ENCODE measurements around the gene PRR13. TPM values are rescaled to one million over a fixed set of nuclear protein-coding genes. Genes with fewer than 3 reads are reported as not detected.
A peak's percentile ranks its signal among the peaks of the same experiment; 100 is the strongest.

The PRR13 gene
- total and polyA plus RNA-seq, 9 of the 15 experiments (the other 6 are each of a cell fraction or from before 2014, with no cell fraction given) = 117 to 835 (median 285) TPM

DNA sequence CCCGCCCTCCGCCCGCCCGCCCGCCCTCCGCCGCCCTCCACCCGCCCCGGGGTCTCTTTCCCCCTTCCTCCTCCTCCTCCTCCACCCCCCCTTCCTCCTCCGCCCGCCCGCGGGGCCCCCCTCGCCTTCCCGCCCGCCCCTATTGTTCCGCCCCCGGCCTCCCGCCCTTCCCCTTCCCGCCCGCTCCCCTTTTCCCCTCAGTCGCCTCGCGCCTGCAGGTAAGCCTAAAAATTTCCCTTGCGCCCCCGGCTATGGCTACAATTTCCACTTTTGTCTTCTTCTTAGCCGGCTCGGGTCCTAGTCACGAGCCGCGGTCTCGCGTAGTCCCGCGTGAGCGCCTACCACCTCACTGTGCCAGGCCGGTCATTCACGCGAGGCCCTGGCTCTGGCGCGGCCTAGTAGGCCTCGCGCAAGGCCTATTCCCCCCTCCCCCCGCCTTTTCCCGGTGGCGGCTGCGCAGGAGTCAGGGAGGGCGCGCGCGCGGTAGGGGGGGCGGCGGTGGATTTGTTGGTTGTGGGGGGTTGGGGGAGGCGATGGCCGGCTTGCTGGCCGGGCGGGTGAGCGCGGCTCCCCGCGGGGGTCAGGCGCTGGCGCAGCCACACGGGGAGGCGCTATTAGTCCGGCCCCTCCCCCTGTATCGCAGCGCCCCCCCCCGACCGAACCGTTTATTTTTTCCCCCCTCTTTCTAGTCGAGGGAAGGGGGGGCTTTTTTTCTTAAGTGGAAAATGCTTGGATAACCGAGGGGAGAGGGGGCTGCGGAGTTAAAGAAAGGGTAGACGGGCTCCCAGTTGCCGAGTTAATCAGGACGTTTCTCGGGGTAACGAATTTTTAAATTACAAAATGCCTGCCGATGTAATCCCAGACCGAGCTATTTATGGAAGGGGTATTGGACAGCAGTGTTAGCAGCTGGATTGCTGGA is 10.9 kb downstream of the PRR13 start (continued):
- TF ChIP-seq NR2C2 (CRISPR knock-in tag; IDR thresholded peaks at IDR 0.05) = peak; percentile 84; the same call in 1 of the 2 replicates
- TF ChIP-seq NR2C2 (tag; IDR thresholded peaks at IDR 0.05) = peak; percentile 97
- no peak for TF ChIP-seq TEAD2 (tag; IDR thresholded peaks at IDR 0.05)
- TF ChIP-seq FIP1L1 (IDR thresholded peaks at IDR 0.05; ENCODE audit: low read depth, low read length, poor library complexity, severe bottlenecking) = peak; percentile 93
- no peak; the same call in 1 of the 2 replicates for TF ChIP-seq ZNF766 (CRISPR knock-in tag; conservative IDR thresholded peaks at IDR 0.05)
- TF ChIP-seq ZBTB43 (CRISPR knock-in tag; IDR thresholded peaks at IDR 0.05) = no peak
- TF ChIP-seq RBM17 (IDR thresholded peaks at IDR 0.05; ENCODE audit: borderline replicate concordance, low read depth, low read length) = no peak
- TF ChIP-seq ZNF41 (CRISPR knock-in tag; conservative IDR thresholded peaks at IDR 0.05) = 0 out of 2 replicates have a peak, but pooled peaks have one; percentile 32
- no peak for TF ChIP-seq CHCHD3 (CRISPR knock-in tag; IDR thresholded peaks at IDR 0.05)
- TF ChIP-seq POLR2AphosphoS2 (IDR thresholded peaks at IDR 0.05; ENCODE audit: low read length) = no peak
- TF ChIP-seq DACH1 (IDR thresholded peaks at IDR 0.05; ENCODE audit: partially characterized antibody) = no peak
- TF ChIP-seq TFAP4 (CRISPR knock-in tag; IDR thresholded peaks at IDR 0.05; ENCODE audit: borderline replicate concordance) = peak; percentile 70
- no peak for TF ChIP-seq DLX4 (CRISPR knock-in tag; IDR thresholded peaks at IDR 0.05)
- TF ChIP-seq YY1 (IDR thresholded peaks at IDR 0.05; ENCODE audit: borderline replicate concordance in 1 of 3, control insufficient read depth in 1 of 3, extremely low read depth in 1 of 3, insufficient read depth in 3 of 3, insufficient read length in 1 of 3, insufficient replicate concordance in 2 of 3, low read depth in 1 of 3, low read length in 2 of 3) = peak in 2 of 3 experiments; percentile 57 to 72
- no peak for TF ChIP-seq COPS2 (conservative IDR thresholded peaks at IDR 0.05)
- no peak for TF ChIP-seq BMI1 (IDR thresholded peaks at IDR 0.05; ENCODE audit: low read length)
- TF ChIP-seq ZNF324 (CRISPR knock-in tag; IDR thresholded peaks at IDR 0.05) = no peak
- no peak for TF ChIP-seq GTF2F1 (IDR thresholded peaks at IDR 0.05; ENCODE audit: low read depth, low read length)
- no peak for TF ChIP-seq HSF4 (CRISPR knock-in tag; IDR thresholded peaks at IDR 0.05; ENCODE audit: borderline replicate concordance)
- TF ChIP-seq HDGF (IDR thresholded peaks at IDR 0.05) = no peak
- no peak; a peak in 2 of 4 replicates for TF ChIP-seq TBL1XR1 (IDR thresholded peaks at IDR 0.05; ENCODE audit: low read length in 2 of 2)
- peak; percentile 38; the same call in 1 of the 2 replicates for TF ChIP-seq ZNF121 (CRISPR knock-in tag; conservative IDR thresholded peaks at IDR 0.05)
- TF ChIP-seq ZNF224 (CRISPR knock-in tag; IDR thresholded peaks at IDR 0.05) = no peak
- no peak for TF ChIP-seq PTTG1 (tag; IDR thresholded peaks at IDR 0.05; ENCODE audit: low read depth)
- TF ChIP-seq SAP30 (IDR thresholded peaks at IDR 0.05; ENCODE audit: borderline replicate concordance, insufficient read depth, low read depth, low read length, poor library complexity, severe bottlenecking) = no peak
- peak; percentile 45; the same call in 1 of the 2 replicates for TF ChIP-seq EGR1 (conservative IDR thresholded peaks at IDR 0.05)

All from K562 (cell line).